Measurements from ENCODE around the gene HCN4. TPM values are rescaled to one million over a fixed set of nuclear protein-coding genes. Genes with fewer than 3 reads are reported as not detected.

Gene HCN4
- total RNA-seq, 4 donors from 2014 or later = under 0.01 to 0.10 TPM; not detected in 2

- no peak overlapping the region for H3K4me3 ChIP-seq (replicated peaks in 1 of 3)
Measured at GRCh38 chr15:73329501-73330200, 39.1 kb downstream of the HCN4 start.

GRCh38 chr15:73328981-73329380 is 39.8 kb downstream of the HCN4 start:
- Histone ChIP-seq H3K27me3 (no peaks in the 10 kb centered on the region), H3K27ac (no peak overlapping the region), H3K4me3 (replicated peaks in 1 of 3) (no peak overlapping the region), H3K9me3 (no peaks in the 10 kb centered on the region), H3K4me1 (peaks cover 0 to 8% of the 10 kb centered on the region in 2 donors), H3K36me3 (no peaks in the 10 kb centered on the region)
- DNase-seq = peak; percentile 69 to 77
- intact Hi-C loops (cut with DNase I) = no loop called here
- 46 to 49% methylated on average over 10 of the region's 10 CpGs for WGBS, 2 donors
- TF ChIP-seq CTCF (IDR thresholded peaks at IDR 0.05) = no peak
- no peak for TF ChIP-seq POLR2A (IDR thresholded peaks at IDR 0.05)

More at GRCh38 chr15:73329501-73330200, 39.1 kb downstream of the HCN4 start:
- no peak for DNase-seq
- 86 to 90% methylated on average over 18 to 21 of the region's 21 CpGs for WGBS, 2 donors
- H3K4me1 ChIP-seq = peaks cover 0 to 8% of the 10 kb centered on the region in 2 donors
- no peaks in the 10 kb centered on the region for H3K36me3 ChIP-seq
- TF ChIP-seq CTCF (IDR thresholded peaks at IDR 0.05) (no peak), POLR2A (IDR thresholded peaks at IDR 0.05) (no peak)
- H3K27me3 ChIP-seq = no peaks in the 10 kb centered on the region
- H3K27ac ChIP-seq = no peak overlapping the region
- H3K9me3 ChIP-seq = no peaks in the 10 kb centered on the region
- intact Hi-C loops (cut with DNase I) = no loop called here

- H3K36me3 ChIP-seq = no peaks in the 10 kb centered on the region
- 80 to 90% methylated on average over 11 to 12 of the region's 12 CpGs for WGBS, 2 donors
- peaks cover 0 to 8% of the 10 kb centered on the region in 2 donors for H3K4me1 ChIP-seq
- no peaks in the 10 kb centered on the region for H3K9me3 ChIP-seq
- TF ChIP-seq CTCF (IDR thresholded peaks at IDR 0.05) (no peak), POLR2A (IDR thresholded peaks at IDR 0.05) (no peak)
- H3K4me3 ChIP-seq (replicated peaks in 1 of 3) = no peak overlapping the region
- intact Hi-C loops (cut with DNase I) = no loop called here
- H3K27me3 ChIP-seq = no peaks in the 10 kb centered on the region
- no peak overlapping the region for H3K27ac ChIP-seq
- DNase-seq = no peak
Measured at GRCh38 chr15:73328149-73328820, 40.5 kb downstream of the HCN4 start.

- Histone ChIP-seq H3K27me3 (no peaks in the 10 kb centered on the region), H3K36me3 (no peaks in the 10 kb centered on the region), H3K4me1 (peaks cover 0 to 8% of the 10 kb centered on the region in 2 donors), H3K27ac (no peak overlapping the region), H3K4me3 (replicated peaks in 1 of 3) (no peak overlapping the region), H3K9me3 (no peaks in the 10 kb centered on the region)
- 47 to 57% methylated on average over 4 of the region's 4 CpGs for WGBS, 2 donors
- TF ChIP-seq CTCF (IDR thresholded peaks at IDR 0.05) (no peak), POLR2A (IDR thresholded peaks at IDR 0.05) (no peak)
- DNase-seq = no peak
- intact Hi-C loops (cut with DNase I) = no loop called here
Measured at GRCh38 chr15:73326157-73326556, 42.6 kb downstream of the HCN4 start.

Measured in thyroid gland (tissue), 4 donors.